ENCODE data around the gene MUC4.

DNA sequence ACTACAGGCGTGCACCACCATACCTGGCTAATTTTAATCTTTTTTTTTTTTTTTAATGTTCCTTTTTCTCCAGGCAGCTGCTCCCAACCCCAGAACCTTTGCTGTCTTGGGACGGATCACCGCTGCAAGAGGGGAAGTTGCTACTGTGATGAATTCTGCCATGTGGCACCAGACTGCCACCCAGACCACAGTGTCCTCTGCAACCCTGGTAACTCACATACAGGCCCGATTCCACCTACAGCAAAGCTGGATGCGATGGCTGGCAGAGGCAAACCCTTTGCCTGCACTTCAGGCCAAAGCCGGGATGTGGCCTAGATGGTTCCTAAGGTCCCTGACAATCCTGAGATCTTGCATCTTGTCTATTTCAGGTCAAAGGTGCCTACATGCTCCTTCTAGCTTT, 103.7 kb downstream of the MUC4 start:
- TF ChIP-seq POLR2AphosphoS5 (IDR thresholded peaks at IDR 0.05; ENCODE audit: low read depth, low read length) (no peak), POLR2A (IDR thresholded peaks at IDR 0.05; ENCODE audit: low read depth, low read length) (no peak)

Data from GM12892 (cell line).